Measurements from ENCODE around the gene PCK1. TPM values are rescaled to one million over a fixed set of nuclear protein-coding genes. Genes with fewer than 3 reads are reported as not detected.
A peak's percentile ranks its signal among the peaks of the same experiment; 100 is the strongest.

PCK1 gene
- total and polyA plus RNA-seq, 2 donors from 2014 or later: 29.7 to 551 TPM

DNA sequence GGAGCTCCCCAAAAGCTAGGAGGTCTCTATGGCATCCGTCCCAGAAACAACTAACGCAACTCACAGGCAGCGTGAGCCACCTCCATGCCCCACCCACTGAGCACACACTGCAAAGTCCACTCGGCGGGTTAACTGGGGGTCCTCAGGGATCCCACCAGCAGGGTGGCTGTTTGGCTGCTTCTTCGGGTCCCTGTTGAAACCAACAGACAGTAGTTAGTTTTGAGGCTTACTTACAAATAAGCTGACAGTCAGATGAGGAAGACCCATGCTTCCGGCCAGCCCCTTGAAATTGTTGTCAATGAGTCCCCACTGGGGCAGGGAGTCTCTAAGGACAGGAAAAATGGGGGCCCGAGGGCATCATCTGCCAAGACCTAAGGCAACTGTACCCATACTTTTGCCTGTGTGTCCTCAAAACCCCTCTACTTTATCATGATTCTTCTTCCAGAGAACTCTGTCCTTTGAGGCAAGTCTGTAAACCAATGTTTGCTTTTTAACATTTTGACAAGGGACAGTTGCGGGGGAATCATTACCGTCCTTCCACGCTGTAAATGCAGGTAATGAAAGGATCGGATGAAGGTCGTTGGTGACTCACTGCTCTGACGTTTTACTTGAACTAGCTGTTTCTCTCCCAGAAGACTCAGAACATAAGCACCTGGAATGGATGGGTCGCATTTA lies 2.2 kb upstream of the PCK1 start:
- DNase-seq (no peak), FAIRE-seq (no peak)
- Histone ChIP-seq H3K9me3 (ENCODE audit: control insufficient read depth in 2 of 3, insufficient read depth in 1 of 3, low read length in 3 of 3) (no peaks in the 10 kb centered on the region), H3K4me1 (ENCODE audit: control insufficient read depth in 2 of 3, insufficient read depth in 2 of 3, low read depth in 1 of 3, low read length in 3 of 3) (peaks cover 3 to 8% (median 5%) of the 10 kb centered on the region in 3 donors), H3K4me3 (ENCODE audit: low read length in 3 of 3) (no peak overlapping the region), H3K9ac (ENCODE audit: low read length in 3 of 3) (no peak overlapping the region), H3K27ac (ENCODE audit: low read depth in 2 of 2, low read length in 2 of 2) (no peak overlapping the region), H3K36me3 (ENCODE audit: control insufficient read depth in 2 of 3, insufficient read depth in 3 of 3, low read length in 3 of 3) (peaks cover 0 to 28% (median 13%) of the 10 kb centered on the region in 3 donors), H3K27me3 (ENCODE audit: control insufficient read depth, insufficient read depth, low read length) (no peaks in the 10 kb centered on the region)
- intact Hi-C loops (cut with DNase I): no loop called here
- TF ChIP-seq, protein P1, sequence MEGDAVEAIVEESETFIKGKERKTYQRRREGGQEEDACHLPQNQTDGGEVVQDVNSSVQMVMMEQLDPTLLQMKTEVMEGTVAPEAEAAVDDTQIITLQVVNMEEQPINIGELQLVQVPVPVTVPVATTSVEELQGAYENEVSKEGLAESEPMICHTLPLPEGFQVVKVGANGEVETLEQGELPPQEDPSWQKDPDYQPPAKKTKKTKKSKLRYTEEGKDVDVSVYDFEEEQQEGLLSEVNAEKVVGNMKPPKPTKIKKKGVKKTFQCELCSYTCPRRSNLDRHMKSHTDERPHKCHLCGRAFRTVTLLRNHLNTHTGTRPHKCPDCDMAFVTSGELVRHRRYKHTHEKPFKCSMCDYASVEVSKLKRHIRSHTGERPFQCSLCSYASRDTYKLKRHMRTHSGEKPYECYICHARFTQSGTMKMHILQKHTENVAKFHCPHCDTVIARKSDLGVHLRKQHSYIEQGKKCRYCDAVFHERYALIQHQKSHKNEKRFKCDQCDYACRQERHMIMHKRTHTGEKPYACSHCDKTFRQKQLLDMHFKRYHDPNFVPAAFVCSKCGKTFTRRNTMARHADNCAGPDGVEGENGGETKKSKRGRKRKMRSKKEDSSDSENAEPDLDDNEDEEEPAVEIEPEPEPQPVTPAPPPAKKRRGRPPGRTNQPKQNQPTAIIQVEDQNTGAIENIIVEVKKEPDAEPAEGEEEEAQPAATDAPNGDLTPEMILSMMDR (IDR thresholded peaks at IDR 0.05; ENCODE audit: borderline replicate concordance, extremely low read depth, insufficient read depth): no peak

DNA sequence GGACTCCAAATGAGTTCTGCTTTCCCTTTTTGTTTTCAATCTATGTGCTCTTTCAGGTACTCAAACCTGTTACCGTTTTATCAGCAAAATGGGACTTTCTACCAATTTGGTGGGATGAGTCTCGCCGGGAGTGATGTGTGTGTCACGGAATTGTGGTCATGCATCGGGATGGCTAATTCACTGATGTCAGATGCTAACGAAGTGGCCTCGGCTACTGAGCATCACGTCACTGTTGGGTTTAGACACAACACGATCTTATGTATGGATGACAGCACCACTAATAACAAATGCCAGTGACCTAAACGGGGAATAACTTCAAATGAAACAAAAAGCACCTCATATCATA lies 1.6 kb upstream of the PCK1 start:
- Histone ChIP-seq H3K36me3 (ENCODE audit: control insufficient read depth in 2 of 3, insufficient read depth in 3 of 3, low read length in 3 of 3) (peaks cover 0 to 33% (median 18%) of the 10 kb centered on the region in 3 donors), H3K9me3 (ENCODE audit: control insufficient read depth in 2 of 3, insufficient read depth in 1 of 3, low read length in 3 of 3) (no peaks in the 10 kb centered on the region), H3K27me3 (ENCODE audit: control insufficient read depth, insufficient read depth, low read length) (no peaks in the 10 kb centered on the region), H3K4me1 (ENCODE audit: control insufficient read depth in 2 of 3, insufficient read depth in 2 of 3, low read depth in 1 of 3, low read length in 3 of 3) (peaks cover 3 to 8% (median 5%) of the 10 kb centered on the region in 3 donors), H3K9ac (ENCODE audit: low read length in 3 of 3) (no peak overlapping the region), H3K27ac (ENCODE audit: low read depth in 2 of 2, low read length in 2 of 2) (no peak overlapping the region), H3K4me3 (ENCODE audit: low read length in 3 of 3) (no peak overlapping the region)
- intact Hi-C loops (cut with DNase I): no loop called here
- TF ChIP-seq, protein P1 (IDR thresholded peaks at IDR 0.05; ENCODE audit: borderline replicate concordance, extremely low read depth, insufficient read depth): no peak
- DNase-seq: no peak
- FAIRE-seq: no peak

DNA sequence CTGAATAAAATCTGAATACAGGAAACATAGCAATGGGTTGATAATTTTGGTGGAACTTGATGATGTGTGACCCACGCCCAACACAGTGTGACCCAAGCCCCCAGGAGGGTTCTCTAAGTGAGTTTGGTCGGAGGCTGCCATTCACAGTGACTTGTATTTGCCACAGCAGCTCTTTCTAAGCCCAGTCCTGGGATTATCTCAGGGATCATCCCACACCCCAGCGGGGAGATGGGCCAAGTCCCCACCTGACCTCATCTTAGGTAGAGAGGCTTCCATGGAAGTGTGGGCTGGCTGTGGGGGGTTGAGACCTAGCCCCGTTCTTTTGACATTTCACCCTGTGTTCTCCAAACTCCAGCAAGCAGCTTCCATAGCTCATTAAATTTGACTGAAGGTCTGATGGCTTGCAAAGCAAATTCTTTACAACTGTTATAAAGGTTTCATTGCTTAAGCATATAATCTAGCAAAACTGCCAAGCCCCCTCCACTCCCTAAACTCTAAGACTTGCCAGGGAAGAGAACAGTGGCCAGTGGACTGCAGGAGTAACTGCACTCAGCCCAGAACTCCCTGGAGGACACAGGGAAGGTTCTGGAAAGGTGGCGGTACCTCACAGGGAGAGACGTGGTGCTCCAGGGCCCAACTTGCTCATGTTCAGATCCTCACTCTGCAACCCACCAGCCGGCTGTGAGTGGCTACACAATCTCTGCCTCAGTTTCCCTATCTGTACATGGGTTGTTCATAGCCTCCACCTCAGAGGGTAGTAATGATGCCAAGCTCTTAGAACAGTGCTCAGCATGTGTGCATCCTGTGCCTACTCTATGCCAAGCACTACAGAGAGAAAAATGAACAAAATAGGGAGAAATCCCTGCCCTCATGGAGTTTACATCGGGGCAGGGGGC lies 1.0 kb upstream of the PCK1 start:
- FAIRE-seq (no peak), DNase-seq (peak in 1 of 5 donors; percentile 78)
- Histone ChIP-seq H3K4me1 (ENCODE audit: control insufficient read depth in 2 of 3, insufficient read depth in 2 of 3, low read depth in 1 of 3, low read length in 3 of 3) (peaks cover 3 to 8% (median 5%) of the 10 kb centered on the region in 3 donors), H3K27me3 (ENCODE audit: control insufficient read depth, insufficient read depth, low read length) (no peaks in the 10 kb centered on the region), H3K9me3 (ENCODE audit: control insufficient read depth in 2 of 3, insufficient read depth in 1 of 3, low read length in 3 of 3) (no peaks in the 10 kb centered on the region), H3K9ac (ENCODE audit: low read length in 3 of 3) (no peak overlapping the region), H3K27ac (ENCODE audit: low read depth in 2 of 2, low read length in 2 of 2) (peak overlapping the region; percentile 68 to 84), H3K36me3 (ENCODE audit: control insufficient read depth in 2 of 3, insufficient read depth in 3 of 3, low read length in 3 of 3) (peaks cover 0 to 39% (median 23%) of the 10 kb centered on the region in 3 donors), H3K4me3 (ENCODE audit: low read length in 3 of 3) (no peak overlapping the region)
- intact Hi-C loops (cut with DNase I): no loop called here
- TF ChIP-seq, protein P1 (IDR thresholded peaks at IDR 0.05; ENCODE audit: borderline replicate concordance, extremely low read depth, insufficient read depth): no peak

Measured in kidney (tissue), 14 donors.